Endometrial microvascular endothelial cells (primary cell): Measurements from ENCODE around the gene DISP3. TPM values are rescaled to one million over a fixed set of nuclear protein-coding genes. Genes with fewer than 3 reads are reported as not detected.

Source experiments
- in situ Hi-C: cut with HindIII; loops from 2 replicates; pipeline ENCODE4 v1.10.0; 2017; ENCODE audit warnings: low sequenced_read_pairs, low pct_unique_long_range_greater_than_20kb; ENCODE audit errors: inconsistent ontology term
- total RNA-seq: library from RNA; depleted of rRNA; stranded (reverse); fragments of >200 nt; gene quantifications from one replicate; pipeline ENCODE4 v1.2.3, GENCODE V29; 2015; ENCODE audit errors: inconsistent ontology term

DISP3 gene, protein sequence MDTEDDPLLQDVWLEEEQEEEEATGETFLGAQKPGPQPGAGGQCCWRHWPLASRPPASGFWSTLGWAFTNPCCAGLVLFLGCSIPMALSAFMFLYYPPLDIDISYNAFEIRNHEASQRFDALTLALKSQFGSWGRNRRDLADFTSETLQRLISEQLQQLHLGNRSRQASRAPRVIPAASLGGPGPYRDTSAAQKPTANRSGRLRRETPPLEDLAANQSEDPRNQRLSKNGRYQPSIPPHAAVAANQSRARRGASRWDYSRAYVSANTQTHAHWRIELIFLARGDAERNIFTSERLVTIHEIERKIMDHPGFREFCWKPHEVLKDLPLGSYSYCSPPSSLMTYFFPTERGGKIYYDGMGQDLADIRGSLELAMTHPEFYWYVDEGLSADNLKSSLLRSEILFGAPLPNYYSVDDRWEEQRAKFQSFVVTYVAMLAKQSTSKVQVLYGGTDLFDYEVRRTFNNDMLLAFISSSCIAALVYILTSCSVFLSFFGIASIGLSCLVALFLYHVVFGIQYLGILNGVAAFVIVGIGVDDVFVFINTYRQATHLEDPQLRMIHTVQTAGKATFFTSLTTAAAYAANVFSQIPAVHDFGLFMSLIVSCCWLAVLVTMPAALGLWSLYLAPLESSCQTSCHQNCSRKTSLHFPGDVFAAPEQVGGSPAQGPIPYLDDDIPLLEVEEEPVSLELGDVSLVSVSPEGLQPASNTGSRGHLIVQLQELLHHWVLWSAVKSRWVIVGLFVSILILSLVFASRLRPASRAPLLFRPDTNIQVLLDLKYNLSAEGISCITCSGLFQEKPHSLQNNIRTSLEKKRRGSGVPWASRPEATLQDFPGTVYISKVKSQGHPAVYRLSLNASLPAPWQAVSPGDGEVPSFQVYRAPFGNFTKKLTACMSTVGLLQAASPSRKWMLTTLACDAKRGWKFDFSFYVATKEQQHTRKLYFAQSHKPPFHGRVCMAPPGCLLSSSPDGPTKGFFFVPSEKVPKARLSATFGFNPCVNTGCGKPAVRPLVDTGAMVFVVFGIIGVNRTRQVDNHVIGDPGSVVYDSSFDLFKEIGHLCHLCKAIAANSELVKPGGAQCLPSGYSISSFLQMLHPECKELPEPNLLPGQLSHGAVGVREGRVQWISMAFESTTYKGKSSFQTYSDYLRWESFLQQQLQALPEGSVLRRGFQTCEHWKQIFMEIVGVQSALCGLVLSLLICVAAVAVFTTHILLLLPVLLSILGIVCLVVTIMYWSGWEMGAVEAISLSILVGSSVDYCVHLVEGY (N-terminal part only)
- total RNA-seq = 0.56 TPM

DNA sequence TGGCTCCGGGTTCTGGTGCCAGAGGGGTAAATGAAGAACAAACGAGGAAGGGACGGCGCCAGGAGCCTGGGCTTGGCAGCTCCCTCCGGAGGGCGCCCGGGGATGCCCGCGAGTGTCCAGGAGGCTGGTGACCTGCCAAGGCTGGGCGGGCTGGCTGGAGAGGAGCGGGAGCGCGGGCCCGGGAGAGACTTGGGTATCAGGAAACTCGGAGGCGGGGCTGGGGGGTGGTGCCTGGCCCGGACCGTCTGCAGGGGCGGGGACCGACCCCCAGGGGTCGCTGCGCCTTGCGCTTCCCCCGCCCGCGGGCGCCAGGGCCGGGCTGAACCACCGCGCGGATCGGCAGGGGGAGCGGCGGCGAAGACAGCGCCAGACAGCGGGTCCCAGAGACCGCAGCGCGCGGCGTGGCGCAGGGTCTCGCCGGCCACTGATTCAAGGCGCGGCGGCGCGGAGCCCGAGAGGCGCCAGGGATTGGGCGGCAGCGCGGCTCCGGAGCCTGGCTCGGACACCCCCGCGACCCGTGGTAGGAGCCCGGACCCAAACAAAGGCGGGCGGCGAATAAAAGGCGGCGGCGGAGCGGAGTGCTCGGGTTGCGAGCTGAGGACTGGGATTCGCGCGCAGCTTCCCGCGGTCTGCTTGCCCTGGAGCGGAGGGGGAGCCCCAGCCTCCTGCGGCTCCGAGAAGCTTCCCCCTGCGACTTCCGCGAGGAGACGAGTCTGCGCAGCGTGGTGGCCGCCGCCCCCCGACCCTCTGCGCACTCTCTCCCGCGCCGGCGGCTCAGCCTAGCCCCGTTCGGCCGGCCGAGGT is at the start of gene DISP3:
DISP3 (plus strand) TSS at position 585 of the 804 bp plus-strand sequence. CDS start 21,838 bp downstream, outside the sequence.
- in situ Hi-C loops = no loop called here

DNA sequence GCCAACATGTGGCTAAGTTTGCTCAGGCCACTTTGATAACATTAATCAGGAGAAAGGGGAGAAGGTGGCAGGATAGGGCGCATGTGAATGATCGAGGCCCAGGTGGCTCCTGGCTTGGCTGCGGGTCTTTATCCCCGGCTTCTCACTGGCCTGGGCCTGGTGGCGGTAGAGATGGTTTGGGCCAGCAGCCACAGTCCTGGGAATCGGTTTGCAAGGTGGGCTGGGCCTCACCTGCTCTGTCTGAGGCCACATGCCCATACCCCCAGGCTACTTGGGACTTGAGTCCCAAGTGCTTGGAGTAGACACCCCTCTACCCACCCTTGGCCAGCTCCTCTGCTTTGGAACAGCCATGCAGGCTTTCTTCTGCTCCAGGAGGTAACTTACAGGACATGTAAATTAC is 49.7 kb upstream of the DISP3 start:
- in situ Hi-C loops = no loop called here

DNA sequence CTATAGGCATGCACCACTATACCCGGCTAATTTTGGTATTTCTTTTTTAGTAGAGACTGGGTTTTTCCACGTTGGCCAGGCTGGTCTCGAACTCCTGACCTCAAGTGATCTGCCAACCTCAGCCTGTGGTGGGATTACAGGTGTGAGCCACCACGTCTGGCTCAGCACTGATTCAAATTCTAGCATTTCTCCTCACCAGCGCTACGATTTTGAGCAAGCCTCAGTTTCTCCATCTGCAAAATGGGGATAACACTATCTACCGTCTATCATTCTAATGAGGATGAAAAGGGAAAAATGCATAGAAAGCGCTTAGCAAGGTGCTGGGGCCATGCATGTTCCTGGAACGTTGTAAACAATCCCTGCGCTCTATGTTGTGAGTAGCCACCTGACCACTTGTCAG is 49.0 kb upstream of the DISP3 start:
- in situ Hi-C loops = no loop called here

DNA sequence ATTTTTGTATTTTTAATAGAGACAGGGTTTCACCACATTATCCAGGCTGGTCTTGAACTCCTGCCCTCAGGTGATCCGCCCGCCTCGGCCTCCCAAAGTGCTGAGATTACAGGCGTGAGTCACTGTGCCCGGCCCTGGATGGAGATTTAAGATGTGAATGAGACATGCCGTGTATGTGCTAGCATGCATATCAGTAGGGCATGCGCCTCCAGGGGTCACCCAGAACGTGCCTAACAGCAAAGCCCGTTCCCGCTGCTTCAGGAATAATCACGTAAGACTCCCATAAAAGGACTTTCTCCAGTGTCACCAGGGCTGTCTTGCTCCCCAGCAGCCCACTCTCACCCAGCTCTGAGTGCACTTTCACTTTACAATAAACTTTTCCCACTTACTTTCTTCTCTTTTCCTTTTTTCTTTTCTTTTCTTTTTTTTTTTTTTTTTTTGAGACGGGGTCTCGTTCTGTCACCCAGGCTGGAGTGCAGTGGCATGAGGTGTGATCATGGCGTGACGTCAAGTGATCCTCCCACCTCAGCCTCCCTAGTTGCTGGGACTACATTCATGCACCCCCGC is 46.9 kb upstream of the DISP3 start:
- in situ Hi-C loops = no loop called here

DNA sequence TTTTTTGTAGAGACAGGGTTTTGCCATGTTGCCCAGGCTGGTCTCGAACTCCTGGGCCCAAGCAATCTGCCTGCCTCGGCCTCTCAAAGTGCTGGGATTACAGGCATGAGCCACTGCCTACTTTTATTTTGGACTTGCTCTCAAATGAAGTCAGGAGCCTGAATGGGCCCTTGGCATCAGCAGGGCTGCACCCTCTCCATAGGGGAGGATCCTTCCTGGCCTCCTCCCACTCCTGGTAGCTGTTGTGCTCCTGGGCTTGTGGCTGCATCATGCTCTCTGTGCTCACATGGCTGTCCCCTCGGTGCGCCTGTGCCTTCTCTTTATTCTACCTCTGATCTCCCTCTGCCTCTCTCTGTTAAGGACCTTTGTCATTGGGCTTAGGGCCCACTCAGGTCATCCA is 46.4 kb upstream of the DISP3 start:
- in situ Hi-C loops = no loop called here

DNA sequence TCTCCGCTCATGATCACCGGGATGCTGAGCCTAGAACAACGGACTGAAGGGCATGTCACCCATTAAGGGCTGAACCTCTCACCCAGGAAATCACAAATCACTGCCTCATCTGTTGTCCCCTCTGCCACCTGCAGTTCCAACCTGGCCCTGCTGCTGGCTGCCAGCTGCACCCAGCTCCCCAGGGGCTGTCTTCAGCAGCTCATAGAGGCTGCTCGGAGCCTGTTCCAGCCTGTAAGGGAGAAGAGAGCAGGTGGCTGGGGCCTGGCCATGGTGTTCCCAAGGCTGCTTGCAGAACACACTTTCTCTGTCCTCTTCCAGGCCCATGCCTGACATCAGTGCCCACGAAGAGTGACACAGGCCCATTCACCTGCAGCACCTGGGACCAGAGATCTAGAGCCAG is 44.5 kb upstream of the DISP3 start:
- in situ Hi-C loops = no loop called here

DNA sequence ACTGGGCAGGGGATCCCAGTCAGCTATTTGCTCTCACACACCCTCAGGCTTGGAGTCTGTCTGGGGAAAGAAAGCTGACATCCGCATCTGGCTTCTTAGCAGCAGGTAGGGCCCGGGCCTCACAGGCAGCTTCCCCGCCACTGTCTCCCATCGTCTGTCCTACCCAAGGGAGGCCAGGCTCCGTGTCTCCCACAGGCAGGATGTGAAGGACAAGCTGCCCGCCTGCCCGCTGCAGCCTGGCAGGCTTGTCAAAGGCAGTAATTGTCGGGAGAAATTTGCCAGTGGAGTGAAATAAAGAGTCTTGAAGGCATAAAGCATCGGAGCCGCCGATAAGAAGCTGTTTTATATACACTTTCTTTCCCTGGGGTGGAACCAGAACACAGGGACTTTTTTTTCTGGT is 44.0 kb upstream of the DISP3 start:
- in situ Hi-C loops = no loop called here

DNA sequence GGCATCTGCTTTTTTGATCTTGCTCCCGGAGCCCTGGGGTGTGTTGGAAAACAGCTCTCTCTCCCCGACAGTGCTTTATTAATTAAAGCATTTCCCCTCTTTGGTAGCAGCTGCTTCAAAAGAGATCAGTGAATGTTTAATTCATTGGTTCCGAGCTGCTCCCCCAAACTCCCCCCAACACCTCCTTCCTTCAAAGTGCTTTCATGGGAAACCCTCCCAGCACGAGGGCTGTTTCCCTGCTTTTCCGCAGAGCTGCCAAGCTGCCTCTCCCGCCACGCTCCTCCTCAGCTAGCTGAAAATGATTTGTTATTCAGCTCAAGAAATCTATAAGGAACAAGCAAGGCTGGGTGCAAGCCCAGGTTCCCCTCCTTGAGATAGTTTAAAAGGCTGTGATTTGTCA is 40.0 kb upstream of the DISP3 start:
- in situ Hi-C loops = no loop called here

DNA sequence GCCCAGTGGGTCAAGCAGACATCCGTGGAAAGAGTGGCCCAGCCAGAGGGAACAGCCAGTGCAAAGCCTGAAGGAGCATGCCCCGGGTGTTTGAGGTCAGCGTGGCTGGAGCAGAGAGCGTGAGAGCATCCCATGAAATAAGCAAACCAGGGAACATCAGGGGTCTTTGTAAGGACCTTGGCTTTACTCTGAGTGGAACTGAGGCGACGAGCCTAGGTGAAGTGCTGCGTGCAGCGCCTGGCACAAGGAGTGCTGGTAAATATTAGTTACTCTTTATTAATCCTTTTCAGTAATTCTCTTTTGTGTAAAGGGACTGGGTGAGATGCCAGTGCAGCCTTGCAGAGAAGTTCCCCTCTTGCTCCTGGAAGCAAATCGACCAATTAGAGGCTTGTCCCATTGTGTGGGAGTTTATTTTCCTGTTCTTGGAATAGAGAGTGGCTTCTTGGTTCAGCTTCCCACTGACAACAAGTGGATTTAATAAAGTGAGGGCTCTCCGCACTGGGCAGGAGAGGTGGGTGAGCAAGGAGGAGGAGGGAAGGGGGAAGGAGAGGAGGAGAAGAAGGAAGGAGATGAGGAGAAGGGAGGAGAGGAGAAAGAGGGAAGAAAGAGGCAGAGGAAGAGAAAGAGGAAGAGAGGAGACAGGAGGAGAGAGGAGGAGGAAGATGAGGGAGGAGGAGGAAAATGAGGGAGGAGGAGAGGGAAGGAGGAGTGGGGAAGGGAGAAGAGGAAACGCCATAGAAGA is 37.6 kb upstream of the DISP3 start:
- in situ Hi-C loops = no loop called here

DNA sequence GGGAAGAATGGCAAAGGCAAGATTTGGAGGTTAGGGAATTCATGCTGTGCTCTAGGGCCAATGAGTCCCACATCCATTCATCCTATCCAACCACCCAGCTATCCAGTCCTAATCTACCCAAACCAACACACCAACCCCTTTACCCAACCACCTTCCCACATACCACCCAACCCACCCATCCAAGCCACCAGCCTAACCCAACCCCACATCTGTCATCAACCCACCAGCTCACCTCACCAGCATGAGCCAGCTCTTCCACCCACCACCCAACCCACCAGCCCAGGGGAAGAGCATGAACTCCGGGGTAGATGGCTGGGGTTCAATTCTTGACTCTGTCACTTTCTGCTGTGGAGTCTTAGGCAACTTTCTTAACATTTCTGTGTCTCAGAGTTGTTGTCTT is 35.9 kb upstream of the DISP3 start:
- in situ Hi-C loops = no loop called here

DNA sequence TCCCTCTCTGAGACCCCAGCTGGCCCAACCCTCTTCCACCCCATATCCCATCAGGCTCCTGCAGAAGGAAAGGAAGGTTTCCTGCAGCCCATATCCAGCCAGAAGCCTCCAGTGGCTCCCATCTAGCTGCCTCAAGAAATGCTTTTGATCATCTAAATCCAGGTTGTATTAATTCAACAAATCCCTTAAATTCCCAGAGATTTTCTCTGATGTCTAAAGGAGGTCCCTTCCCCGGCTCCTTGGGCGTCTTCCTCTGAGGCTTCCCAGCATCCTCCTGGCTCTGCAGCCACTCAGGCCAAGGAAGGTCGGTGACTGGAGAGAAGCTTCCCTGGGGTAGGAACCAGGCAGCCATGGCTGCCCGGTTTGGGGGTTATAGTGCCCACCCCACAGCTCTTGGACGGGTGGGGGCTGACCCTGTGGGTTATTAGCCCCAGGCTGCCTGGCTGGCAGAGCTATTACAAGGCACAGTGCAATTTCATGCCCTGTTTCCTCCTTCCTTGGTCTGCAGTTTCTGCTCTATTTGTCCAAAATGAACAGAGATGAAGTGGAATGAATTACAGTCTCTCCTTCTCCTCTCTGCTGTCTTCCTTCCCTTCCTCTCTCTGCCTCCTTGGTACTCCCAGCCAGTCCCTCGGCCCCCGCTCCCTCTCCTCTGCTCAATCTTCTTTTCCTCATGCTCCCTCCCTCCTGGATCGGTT is 34.8 kb upstream of the DISP3 start:
- in situ Hi-C loops = no loop called here

DNA sequence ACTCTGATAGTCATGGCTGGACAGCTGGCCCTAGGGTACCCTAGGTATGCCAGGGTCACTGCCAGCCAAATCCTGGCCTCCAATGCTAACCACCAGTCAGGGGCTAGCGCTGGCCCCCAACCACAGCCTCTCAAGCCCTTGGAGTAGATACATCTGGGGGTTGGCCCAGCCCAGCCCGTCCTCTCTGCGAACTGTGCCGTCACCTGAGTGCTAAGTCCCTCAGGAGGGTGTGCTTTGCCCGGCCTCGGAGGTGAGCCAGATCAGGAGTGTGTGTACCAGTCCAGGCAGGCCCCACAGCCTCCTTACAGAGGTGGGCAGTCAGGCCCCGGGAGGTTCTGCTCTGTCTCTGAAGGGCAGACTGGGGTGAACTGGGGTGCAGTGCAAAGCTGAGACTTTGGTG is 34.0 kb upstream of the DISP3 start:
- in situ Hi-C loops = no loop called here

DNA sequence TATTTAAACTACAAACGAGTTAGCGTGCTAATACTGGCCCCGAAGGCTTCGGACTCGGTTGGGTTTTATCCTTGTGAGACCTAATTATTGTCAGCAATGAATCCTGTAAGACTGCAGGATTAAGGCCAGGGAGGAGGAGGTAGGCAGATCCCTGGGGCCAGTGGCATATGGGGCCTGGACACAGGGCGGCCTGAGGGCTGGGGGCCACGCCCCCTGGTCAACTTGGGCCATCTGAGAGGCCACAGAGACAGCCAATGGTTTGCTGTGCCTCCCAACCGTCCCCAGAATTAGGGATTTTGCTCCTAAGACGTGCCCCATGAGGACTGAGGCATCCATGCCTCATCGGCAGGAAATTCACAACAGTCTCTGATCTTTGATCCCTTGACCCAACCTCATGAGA is 31.1 kb upstream of the DISP3 start:
- in situ Hi-C loops = no loop called here

DNA sequence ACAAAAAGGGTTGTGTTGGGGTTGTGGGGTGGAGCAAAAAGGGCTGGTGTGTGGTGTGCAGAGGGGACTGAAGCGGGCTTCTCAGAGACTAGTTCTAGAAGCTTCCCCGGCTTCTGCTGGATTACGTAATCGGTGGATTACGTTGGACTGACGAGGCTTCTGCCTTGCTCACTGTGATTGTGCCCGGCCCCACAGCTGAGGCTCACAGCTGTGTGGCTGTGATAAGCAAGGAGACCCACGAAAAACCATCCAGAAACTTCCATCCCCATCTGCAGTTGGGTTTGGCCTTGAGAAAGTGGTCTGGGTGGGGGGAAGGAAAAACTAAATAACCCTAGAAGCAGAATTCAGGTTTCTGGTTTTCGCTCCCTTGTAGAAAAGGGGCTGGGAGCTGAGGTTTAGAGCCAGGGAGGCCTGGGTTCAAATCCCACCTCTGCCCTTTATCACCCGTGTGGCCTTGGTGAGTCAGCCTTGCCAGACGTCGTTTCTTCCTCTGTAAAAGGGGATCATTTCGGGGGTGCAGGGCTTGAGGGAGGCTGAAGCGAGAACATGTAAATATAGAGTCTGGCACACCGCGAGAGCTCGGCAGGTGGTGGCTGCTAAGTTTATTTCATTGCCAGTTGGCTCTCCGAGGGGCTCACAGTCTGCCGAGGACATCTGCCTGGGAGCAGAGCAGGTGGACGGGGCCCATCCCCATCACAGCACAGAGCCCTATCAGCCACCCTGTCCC is 30.4 kb upstream of the DISP3 start:
- in situ Hi-C loops = no loop called here

DNA sequence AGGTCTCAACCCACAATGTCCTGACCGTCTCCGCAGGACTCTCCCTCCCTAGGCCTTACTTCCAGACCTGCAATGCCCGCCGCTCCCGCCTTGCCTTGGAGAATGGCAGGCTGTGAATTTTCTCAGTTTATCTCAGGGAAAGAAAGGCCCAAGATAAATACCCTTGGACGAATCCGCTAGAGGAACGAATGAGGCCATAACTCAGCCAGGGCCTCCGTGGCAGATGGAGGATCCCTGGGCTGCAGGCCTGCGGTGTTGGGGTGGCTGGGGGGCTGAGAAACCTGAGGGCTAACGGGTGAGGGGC is 29.9 kb upstream of the DISP3 start:
- in situ Hi-C loops = no loop called here

DNA sequence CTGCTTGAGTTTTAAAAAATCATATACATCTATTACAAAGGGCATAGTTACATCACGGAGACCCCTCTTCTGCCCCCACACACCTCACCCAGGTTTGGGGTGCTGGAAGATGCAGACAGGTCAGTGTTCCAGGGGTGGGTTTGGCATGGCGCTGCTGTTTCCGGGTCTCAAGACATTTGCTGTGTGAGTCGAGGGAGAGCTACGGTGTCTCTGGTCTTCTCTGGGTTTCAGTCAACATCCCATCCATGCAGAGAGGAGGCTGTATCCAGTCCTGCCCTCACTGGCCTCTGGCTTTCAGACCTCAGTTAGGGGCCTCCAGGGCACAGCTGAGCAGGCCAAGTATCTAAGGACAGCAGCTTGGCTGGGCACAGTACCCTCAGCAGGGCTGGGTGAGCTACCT is 28.6 kb upstream of the DISP3 start:
- in situ Hi-C loops = no loop called here
